AG09309 (cell line): ENCODE results near the gene CDHR2.
"Not testable (repeated sequence)": the region's sequence is repeated elsewhere in the genome, so short reads cannot be mapped to it uniquely, and the experiment has no call there.

Source experiments
- DNase-seq: peaks from one replicate; pipeline ENCODE4 v3.0.0-alpha.2; 2010; ENCODE audit warnings: low read depth
- H3K4me3 ChIP-seq: 2 replicates; pipeline ENCODE4 v1.5.1; 2011; ENCODE audit warnings: mild to moderate bottlenecking, low read depth, low read length, moderate library complexity; ENCODE audit not compliant: control insufficient read depth
- CTCF ChIP-seq: IDR thresholded peaks from 2 replicates; pipeline ENCODE4 v1.5.1; 2011; ENCODE audit warnings: mild to moderate bottlenecking, low read depth, low read length, inconsistent platforms; ENCODE audit not compliant: insufficient read depth, control insufficient read depth; ENCODE audit errors: missing control alignments

Gene CDHR2

GRCh38 chr5:176545737-176546509 is 3.2 kb upstream of the CDHR2 start:
- H3K4me3 ChIP-seq: no peak overlapping the region
- TF ChIP-seq CTCF: no peak
- DNase-seq: no peak

DNA sequence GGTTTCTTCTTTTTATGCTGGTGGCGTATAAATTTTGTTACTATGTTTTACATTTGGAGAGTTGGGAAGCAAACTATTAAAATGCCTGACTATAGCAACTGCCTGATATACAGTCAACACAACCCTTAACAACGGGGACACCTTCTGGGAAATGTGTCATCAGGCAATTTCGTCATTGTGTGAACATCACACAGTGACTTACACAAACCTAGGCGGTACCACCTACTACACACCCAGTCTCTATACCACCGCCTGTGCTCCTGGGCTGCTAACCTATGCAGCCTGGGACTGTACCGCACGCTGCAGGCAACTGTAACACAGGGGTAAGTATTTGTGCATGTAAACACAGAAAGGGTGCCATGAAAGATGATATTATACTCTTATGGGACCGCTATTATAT is 1.3 kb upstream of the CDHR2 start:
- no peak overlapping the region for H3K4me3 ChIP-seq
- DNase-seq: no peak
- no peak for TF ChIP-seq CTCF

- H3K4me3 ChIP-seq: no peak overlapping the region
- TF ChIP-seq CTCF: no peak
- DNase-seq: no peak
These were observed 729 bp downstream of the CDHR2 start for GRCh38 chr5:176549871-176550270.

- no peak overlapping the region for H3K4me3 ChIP-seq
- no peak for DNase-seq
- TF ChIP-seq CTCF: no peak
These were observed 1.2 kb downstream of the CDHR2 start for GRCh38 chr5:176550275-176550831.

DNA sequence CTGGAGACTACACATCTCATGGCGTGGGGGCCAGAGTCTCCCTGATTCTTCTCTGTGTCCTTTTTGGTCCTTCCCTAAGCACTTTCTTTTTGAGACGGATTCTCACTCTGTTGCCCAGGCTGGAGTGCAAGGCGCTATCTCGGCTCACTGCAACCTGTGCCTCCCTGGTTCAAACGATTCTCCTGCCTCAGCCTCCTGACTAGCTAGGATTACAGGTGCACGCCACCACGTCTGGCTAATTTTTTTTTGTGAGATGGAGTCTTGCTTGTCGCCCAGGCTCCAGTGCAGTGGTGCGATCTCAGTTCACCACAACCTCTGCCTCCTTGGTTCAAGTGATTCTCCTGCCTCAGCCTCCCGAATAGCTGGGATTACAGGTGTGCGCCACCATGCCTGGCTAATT is 1.8 kb downstream of the CDHR2 start:
- not testable (repeated sequence) for DNase-seq, H3K4me3 ChIP-seq

DNA sequence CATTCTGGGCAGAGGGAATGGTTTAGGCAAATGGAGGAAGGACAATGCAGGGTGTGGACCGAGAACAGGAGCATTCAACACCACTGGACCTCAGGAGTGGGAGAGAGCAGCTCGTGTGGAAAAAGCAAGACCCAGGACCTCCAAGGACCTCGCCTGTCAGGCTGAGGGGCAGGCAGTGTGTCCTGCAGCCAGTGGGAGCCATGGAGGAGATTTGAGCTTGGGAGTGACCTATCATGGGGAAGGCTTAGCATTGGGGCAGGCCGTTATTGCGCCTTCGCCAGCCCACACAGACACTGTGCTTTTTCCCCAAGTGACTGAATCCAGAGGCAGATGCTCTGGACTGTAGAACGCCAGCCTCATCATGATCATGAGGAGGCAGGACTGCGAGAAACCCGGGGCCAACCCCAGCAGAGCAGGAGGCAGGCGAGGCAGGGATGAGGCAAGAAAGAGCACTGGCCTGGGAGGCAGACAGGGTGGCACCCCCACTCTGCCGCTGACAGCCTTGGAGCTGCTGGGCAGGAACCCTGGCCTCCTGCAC is 3.3 kb downstream of the CDHR2 start:
- TF ChIP-seq CTCF: no peak
- DNase-seq: no peak
- no peak overlapping the region for H3K4me3 ChIP-seq

GRCh38 chr5:176553260-176554085 is 4.3 kb downstream of the CDHR2 start:
- no peak for DNase-seq
- no peak for TF ChIP-seq CTCF
- H3K4me3 ChIP-seq: no peak overlapping the region
